NT2/D1 (cell line): Measurements from ENCODE around the gene C20orf141.

Experiments
- SUZ12 ChIP-seq: IDR thresholded peaks from 2 replicates; pipeline ENCODE4 v1.6.1; 2011; ENCODE audit not compliant: insufficient read length, insufficient read depth; ENCODE audit errors: extremely low read depth
- YY1 ChIP-seq: IDR thresholded peaks from 2 replicates; pipeline ENCODE4 v1.6.1; 2011; ENCODE audit not compliant: insufficient read length, insufficient read depth

DNA sequence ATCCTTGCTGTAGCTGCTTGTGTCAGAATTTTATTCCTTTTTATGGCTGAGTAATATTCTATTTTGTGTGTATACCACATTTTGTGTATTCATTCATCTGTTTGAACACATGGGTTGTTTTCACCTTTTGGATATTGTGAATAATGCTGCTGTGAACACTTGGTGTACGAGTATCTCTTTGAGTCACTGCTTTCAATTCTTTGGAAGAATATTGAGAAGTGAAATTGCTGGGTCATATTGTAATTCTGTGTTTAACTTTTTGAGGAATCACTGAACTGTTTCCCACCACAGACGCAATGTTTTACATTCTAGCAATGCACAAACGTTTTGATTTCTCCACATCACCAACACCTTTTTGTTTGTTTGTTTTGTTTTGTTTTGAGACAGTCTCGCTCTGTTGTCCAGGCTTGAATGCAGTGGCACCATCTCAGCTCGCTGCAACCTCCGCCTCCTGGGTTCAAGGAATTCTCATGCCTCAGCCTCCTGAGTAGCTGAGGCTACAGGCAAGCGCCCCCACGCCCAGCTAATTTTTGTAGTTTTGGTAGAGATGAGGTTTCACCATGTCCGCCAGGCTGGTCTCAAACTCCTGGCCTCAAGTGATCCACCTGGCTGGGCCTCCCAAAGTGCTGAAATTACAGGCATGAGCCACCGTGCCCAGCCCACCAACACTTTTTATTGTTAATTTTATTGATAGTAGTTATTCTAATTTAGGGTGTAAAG lies 36.0 kb upstream of the C20orf141 start:
- TF ChIP-seq YY1 (no peak), SUZ12 (no peak)
